HEK293 (cell line): ENCODE results near the gene ADAMTS14.
A peak's percentile ranks its signal among the peaks of the same experiment; 100 is the strongest.

ENCODE experiments used
- CTCF ChIA-PET: fragments of 350-600 bp; formaldehyde crosslinking; extraction: SDS; loops from one replicate; lab custom pipeline; 2021; ENCODE audit warnings: antibody characterized with exemption; lab: Yijun Ruan, JAX
- POLR2A ChIA-PET: fragments of 300-600 bp; formaldehyde crosslinking; extraction: SDS; loops from one replicate; lab custom pipeline; 2020; ENCODE audit warnings: antibody characterized with exemption, inconsistent platforms; lab: Yijun Ruan, JAX
- H3K27ac ChIP-seq: fragments of 200-500 bp; sonication (Bioruptor generic); 2 replicates; pipeline ENCODE4 v1.5.1; 2014; ENCODE audit warnings: low read depth, low read length, control low read depth, inconsistent platforms; ENCODE audit errors: extremely low read depth
- H3K36me3 ChIP-seq, 2 experiments: fragments of 200-500 bp in 1 of 2; sonication (Bioruptor generic) in 1 of 2; 1 replicate in 1 of 2; 2 replicates in 1 of 2; pipeline ENCODE4 v1.5.1; 2014 to 2017; ENCODE audit warnings: inconsistent platforms in 2 of 2, low read length in 2 of 2; ENCODE audit not compliant: control insufficient read depth in 2 of 2, insufficient read depth in 1 of 2
- H3K4me1 ChIP-seq: fragments of 200-500 bp; sonication (Bioruptor generic); 2 replicates; pipeline ENCODE4 v1.5.1; 2014; ENCODE audit warnings: mild to moderate bottlenecking, low read length, inconsistent platforms; ENCODE audit not compliant: control insufficient read depth, insufficient read depth
- H3K4me3 ChIP-seq: 2 replicates; pipeline ENCODE4 v1.5.1; 2011; ENCODE audit warnings: low read depth, mild to moderate bottlenecking, control low read depth, low read length, moderate library complexity
- H3K9me3 ChIP-seq: fragments of 200-500 bp; sonication (Bioruptor generic); 2 replicates; pipeline ENCODE4 v1.5.1; 2014; ENCODE audit warnings: low read depth, low read length, inconsistent platforms; ENCODE audit not compliant: control insufficient read depth, insufficient read depth
- HOXA7 ChIP-seq: sonication (generic); formaldehyde crosslinking; IDR thresholded peaks from 2 replicates; pipeline ENCODE4 v1.8.1; 2022; ENCODE audit warnings: missing genetic modification reagents, borderline replicate concordance
- MYNN ChIP-seq: fragments of 450-650 bp; formaldehyde crosslinking; IDR thresholded peaks from 2 replicates; pipeline ENCODE4 v1.5.1; 2016; ENCODE audit warnings: missing biosample characterization, missing genetic modification characterization, borderline replicate concordance
- REPIN1 ChIP-seq: fragments of 450-650 bp; formaldehyde crosslinking; IDR thresholded peaks from 2 replicates; pipeline ENCODE4 v1.5.1; 2017; ENCODE audit warnings: missing biosample characterization, missing genetic modification characterization, low read depth
- SCRT2 ChIP-seq: fragments of 450-650 bp; formaldehyde crosslinking; IDR thresholded peaks from 2 replicates; pipeline ENCODE4 v1.5.1; 2016; ENCODE audit warnings: missing biosample characterization, missing genetic modification characterization
- SP7 ChIP-seq: fragments of 450-650 bp; formaldehyde crosslinking; IDR thresholded peaks from 2 replicates; pipeline ENCODE4 v1.5.1; 2016; ENCODE audit warnings: missing biosample characterization, missing genetic modification characterization
- ZBTB10 ChIP-seq: fragments of 450-650 bp; formaldehyde crosslinking; IDR thresholded peaks from 2 replicates; pipeline ENCODE4 v1.5.1; 2016; ENCODE audit warnings: missing biosample characterization, missing genetic modification characterization
- ZBTB17 ChIP-seq: fragments of 450-650 bp; formaldehyde crosslinking; IDR thresholded peaks from 2 replicates; pipeline ENCODE4 v1.5.1; 2016; ENCODE audit warnings: missing biosample characterization, missing genetic modification characterization
- ZBTB8A ChIP-seq: fragments of 450-650 bp; formaldehyde crosslinking; IDR thresholded peaks from 2 replicates; pipeline ENCODE4 v1.5.1; 2016; ENCODE audit warnings: missing biosample characterization, missing genetic modification characterization
- ZNF133 ChIP-seq: fragments of 450-650 bp; formaldehyde crosslinking; IDR thresholded peaks from 2 replicates; pipeline ENCODE4 v1.5.1; 2016; ENCODE audit warnings: missing biosample characterization, missing genetic modification characterization
- ZNF223 ChIP-seq: fragments of 450-650 bp; formaldehyde crosslinking; IDR thresholded peaks from 2 replicates; pipeline ENCODE4 v1.5.1; 2016; ENCODE audit warnings: missing biosample characterization, missing genetic modification characterization
- ZNF248 ChIP-seq: fragments of 450-650 bp; formaldehyde crosslinking; IDR thresholded peaks from 2 replicates; pipeline ENCODE4 v1.5.1; 2017; ENCODE audit warnings: missing biosample characterization, missing genetic modification characterization
- ZNF274 ChIP-seq, 2 experiments: fragments of 200-500 bp in 1 of 2; fragments of 450-650 bp in 1 of 2; sonication (Bioruptor generic) in 1 of 2; formaldehyde crosslinking in 1 of 2; IDR thresholded peaks; 2 replicates each; pipeline versions ENCODE4 v1.5.1 to v1.6.1; 2014 to 2016; ENCODE audit warnings: borderline replicate concordance in 1 of 2, inconsistent platforms in 1 of 2, low read length in 1 of 2, missing biosample characterization in 1 of 2, missing genetic modification characterization in 1 of 2
- ZNF416 ChIP-seq: fragments of 450-650 bp; formaldehyde crosslinking; IDR thresholded peaks from 2 replicates; pipeline ENCODE4 v1.5.1; 2016; ENCODE audit warnings: missing biosample characterization, missing genetic modification characterization
- ZNF548 ChIP-seq: fragments of 450-650 bp; formaldehyde crosslinking; IDR thresholded peaks from 2 replicates; pipeline ENCODE4 v1.5.1; 2016; ENCODE audit warnings: missing biosample characterization, missing genetic modification characterization
- ZNF561 ChIP-seq: fragments of 450-650 bp; IDR thresholded peaks from 2 replicates; pipeline ENCODE4 v1.5.1; 2018; ENCODE audit warnings: missing biosample characterization, missing genetic modification characterization, borderline replicate concordance
- ZNF571 ChIP-seq: fragments of 450-650 bp; formaldehyde crosslinking; IDR thresholded peaks from 2 replicates; pipeline ENCODE4 v1.5.0; 2017; ENCODE audit warnings: missing biosample characterization, missing genetic modification characterization
- ZNF585B ChIP-seq: fragments of 450-650 bp; formaldehyde crosslinking; IDR thresholded peaks from 2 replicates; pipeline ENCODE4 v1.5.1; 2016; ENCODE audit warnings: missing biosample characterization, missing genetic modification characterization
- ZNF626 ChIP-seq: fragments of 450-650 bp; sonication (Bioruptor Pico); formaldehyde crosslinking; IDR thresholded peaks from 2 replicates; pipeline ENCODE4 v1.5.1; 2018; ENCODE audit warnings: missing biosample characterization, missing genetic modification characterization, inconsistent platforms
- ZNF639 ChIP-seq: fragments of 450-650 bp; formaldehyde crosslinking; IDR thresholded peaks from 2 replicates; pipeline ENCODE4 v1.5.1; 2016; ENCODE audit warnings: missing biosample characterization, missing genetic modification characterization
- TF ChIP-seq, protein P1 (sequence below): fragments of 450-650 bp; formaldehyde crosslinking; IDR thresholded peaks from 2 replicates; pipeline ENCODE4 v1.5.1; 2017; ENCODE audit warnings: missing biosample characterization, mild to moderate bottlenecking, missing genetic modification characterization, moderate library complexity
- TF ChIP-seq, protein P2 (sequence below): fragments of 450-650 bp; formaldehyde crosslinking; IDR thresholded peaks from 2 replicates; pipeline ENCODE4 v1.5.1; 2017; ENCODE audit warnings: missing biosample characterization, missing genetic modification characterization

The ADAMTS14 gene

DNA sequence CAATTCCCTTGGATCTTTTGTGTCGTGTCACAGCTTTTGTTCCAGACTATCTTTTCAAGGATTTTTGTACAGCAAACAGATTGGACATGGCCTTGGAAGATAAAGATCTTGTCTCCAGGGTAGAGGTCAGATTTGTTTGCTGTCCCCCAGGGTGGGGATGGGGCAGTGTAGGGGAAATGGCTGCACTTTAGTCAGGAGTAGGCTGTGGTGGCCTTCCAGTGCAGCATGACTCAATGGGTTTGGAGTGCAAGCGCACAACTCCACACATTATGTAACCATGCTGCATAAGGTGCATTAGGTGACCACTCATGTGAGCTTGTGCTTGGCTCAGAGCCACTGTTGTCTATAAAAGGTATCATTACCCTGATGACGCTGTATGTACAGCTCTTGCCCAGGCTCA is 23.9 kb upstream of the ADAMTS14 start (continued):
- TF ChIP-seq ZBTB10 (no peak), ZNF639 (no peak), ZNF223 (tag by site-specific recombination) (no peak), ZBTB17 (tag by site-specific recombination) (no peak), ZNF133 (peak; percentile 46; the same call in 1 of the 2 replicates), ZNF585B (tag by site-specific recombination) (peak; percentile 67), ZNF248 (no peak), ZNF548 (no peak), SP7 (tag by site-specific recombination) (no peak), MYNN (tag by site-specific recombination) (no peak), ZBTB8A (no peak), ZNF274 (IDR thresholded peaks at IDR 0.05; ENCODE audit: low read length) (no peak), ZNF274 (tag by site-specific recombination; IDR thresholded peaks at IDR 0.05; ENCODE audit: borderline replicate concordance) (no peak), REPIN1 (tag by site-specific recombination) (no peak), ZNF571 (tag by site-specific recombination) (no peak), ZNF561 (no peak), ZNF626 (tag by site-specific recombination) (peak; percentile 92)
- TF ChIP-seq, protein P1, sequence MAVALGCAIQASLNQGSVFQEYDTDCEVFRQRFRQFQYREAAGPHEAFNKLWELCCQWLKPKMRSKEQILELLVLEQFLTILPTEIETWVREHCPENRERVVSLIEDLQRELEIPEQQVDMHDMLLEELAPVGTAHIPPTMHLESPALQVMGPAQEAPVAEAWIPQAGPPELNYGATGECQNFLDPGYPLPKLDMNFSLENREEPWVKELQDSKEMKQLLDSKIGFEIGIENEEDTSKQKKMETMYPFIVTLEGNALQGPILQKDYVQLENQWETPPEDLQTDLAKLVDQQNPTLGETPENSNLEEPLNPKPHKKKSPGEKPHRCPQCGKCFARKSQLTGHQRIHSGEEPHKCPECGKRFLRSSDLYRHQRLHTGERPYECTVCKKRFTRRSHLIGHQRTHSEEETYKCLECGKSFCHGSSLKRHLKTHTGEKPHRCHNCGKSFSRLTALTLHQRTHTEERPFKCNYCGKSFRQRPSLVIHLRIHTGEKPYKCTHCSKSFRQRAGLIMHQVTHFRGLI, result no peak

DNA sequence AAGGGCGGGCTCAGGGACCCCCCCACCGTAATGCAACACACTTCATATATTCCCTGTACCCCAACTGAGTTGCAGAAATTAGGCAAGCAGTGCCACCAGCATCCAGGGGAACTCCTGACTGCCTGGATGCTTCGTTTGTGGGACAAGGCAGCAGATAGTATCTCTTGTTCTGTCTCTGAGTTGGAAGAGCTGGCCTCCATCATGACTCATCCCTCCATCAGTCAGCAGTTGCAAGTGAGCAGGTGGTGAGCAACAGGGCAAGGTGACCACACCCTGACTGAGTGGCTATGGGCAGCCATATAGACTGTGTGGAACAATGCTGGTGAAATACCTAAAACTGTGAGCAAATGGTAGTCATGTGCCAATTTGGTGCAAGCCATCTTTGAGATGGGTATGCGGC is 22.8 kb upstream of the ADAMTS14 start:
- ChIA-PET POLR2A (no interaction called here), CTCF (no interaction called here)
- TF ChIP-seq, protein P2, sequence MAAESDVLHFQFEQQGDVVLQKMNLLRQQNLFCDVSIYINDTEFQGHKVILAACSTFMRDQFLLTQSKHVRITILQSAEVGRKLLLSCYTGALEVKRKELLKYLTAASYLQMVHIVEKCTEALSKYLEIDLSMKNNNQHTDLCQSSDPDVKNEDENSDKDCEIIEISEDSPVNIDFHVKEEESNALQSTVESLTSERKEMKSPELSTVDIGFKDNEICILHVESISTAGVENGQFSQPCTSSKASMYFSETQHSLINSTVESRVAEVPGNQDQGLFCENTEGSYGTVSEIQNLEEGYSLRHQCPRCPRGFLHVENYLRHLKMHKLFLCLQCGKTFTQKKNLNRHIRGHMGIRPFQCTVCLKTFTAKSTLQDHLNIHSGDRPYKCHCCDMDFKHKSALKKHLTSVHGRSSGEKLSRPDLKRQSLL (tag by site-specific recombination), result no peak
- TF ChIP-seq SCRT2 (tag by site-specific recombination) (peak; percentile 82), SP7 (tag by site-specific recombination) (no peak), ZNF416 (no peak), HOXA7 (CRISPR knock-in tag) (no peak)
- H3K27ac ChIP-seq, result no peak overlapping the region
- no peaks in the 10 kb centered on the region for H3K4me1 ChIP-seq
- H3K9me3 ChIP-seq, result no peaks in the 10 kb centered on the region
- H3K36me3 ChIP-seq, result no peaks in the 10 kb centered on the region
- no peak overlapping the region for H3K4me3 ChIP-seq
